Measurements from ENCODE around the gene GNAS. TPM values are rescaled to one million over a fixed set of nuclear protein-coding genes. Genes with fewer than 3 reads are reported as not detected.
"Not testable (repeated sequence)": the region's sequence is repeated elsewhere in the genome, so short reads cannot be mapped to it uniquely, and the experiment has no call there.

Gene GNAS
- total RNA-seq, 2 donors from 2014 or later: 1,246 to 1,267 TPM

DNA sequence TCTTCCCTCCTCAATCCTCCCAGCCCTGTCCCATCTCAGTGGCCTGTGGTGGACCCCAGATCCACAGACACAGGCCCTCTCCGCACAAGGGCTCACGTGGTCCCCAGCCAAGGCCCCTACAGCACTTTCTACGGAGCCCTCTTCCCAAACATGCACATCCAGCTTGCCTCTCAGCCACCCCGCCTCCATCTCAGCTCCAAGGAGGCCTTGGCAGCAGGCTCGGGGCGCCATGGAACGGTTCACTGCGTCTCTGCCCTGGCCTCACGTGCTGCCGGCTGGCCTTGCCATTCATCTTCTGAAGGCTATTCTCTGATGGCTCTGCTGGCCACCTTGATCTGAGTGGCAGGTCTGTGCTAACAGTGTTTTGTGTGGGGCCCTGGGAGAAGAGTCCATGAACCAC, 34.8 kb upstream of the GNAS start:
- Mint-ChIP-seq H3K4me1 (peaks cover 2% of the 10 kb centered on the region), H3K36me3 (ENCODE audit: low read depth) (peaks cover 23% of the 10 kb centered on the region), H3K27me3 (ENCODE audit: insufficient read depth) (no peaks in the 10 kb centered on the region), H3K4me3 (no peak overlapping the region), H3K27ac (no peak overlapping the region), H3K9me3 (peaks cover 3% of the 10 kb centered on the region)
- Histone ChIP-seq H3K36me3 (ENCODE audit: control insufficient read depth, insufficient read depth, low read length) (no peaks in the 10 kb centered on the region), H3K27ac (ENCODE audit: low read depth, low read length) (no peak overlapping the region), H3K9ac (ENCODE audit: extremely low read depth, low read length, poor library complexity, severe bottlenecking) (no peak overlapping the region), H3K9me3 (ENCODE audit: control insufficient read depth, low read length) (no peaks in the 10 kb centered on the region), H3K4me3 (ENCODE audit: low read length) (no peak overlapping the region), H3K4me1 (ENCODE audit: control insufficient read depth, insufficient read depth, low read length) (no peaks in the 10 kb centered on the region), H3K27me3 (ENCODE audit: control insufficient read depth, insufficient read depth, low read length, poor library complexity, severe bottlenecking) (no peaks in the 10 kb centered on the region)
- TF ChIP-seq, protein P1, sequence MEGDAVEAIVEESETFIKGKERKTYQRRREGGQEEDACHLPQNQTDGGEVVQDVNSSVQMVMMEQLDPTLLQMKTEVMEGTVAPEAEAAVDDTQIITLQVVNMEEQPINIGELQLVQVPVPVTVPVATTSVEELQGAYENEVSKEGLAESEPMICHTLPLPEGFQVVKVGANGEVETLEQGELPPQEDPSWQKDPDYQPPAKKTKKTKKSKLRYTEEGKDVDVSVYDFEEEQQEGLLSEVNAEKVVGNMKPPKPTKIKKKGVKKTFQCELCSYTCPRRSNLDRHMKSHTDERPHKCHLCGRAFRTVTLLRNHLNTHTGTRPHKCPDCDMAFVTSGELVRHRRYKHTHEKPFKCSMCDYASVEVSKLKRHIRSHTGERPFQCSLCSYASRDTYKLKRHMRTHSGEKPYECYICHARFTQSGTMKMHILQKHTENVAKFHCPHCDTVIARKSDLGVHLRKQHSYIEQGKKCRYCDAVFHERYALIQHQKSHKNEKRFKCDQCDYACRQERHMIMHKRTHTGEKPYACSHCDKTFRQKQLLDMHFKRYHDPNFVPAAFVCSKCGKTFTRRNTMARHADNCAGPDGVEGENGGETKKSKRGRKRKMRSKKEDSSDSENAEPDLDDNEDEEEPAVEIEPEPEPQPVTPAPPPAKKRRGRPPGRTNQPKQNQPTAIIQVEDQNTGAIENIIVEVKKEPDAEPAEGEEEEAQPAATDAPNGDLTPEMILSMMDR (conservative IDR thresholded peaks at IDR 0.05): no peak
- no peak for DNase-seq
- WGBS, 2 experiments (ENCODE audit: insufficient coverage in 1 of 2, insufficient read length in 1 of 2): 96 to 100% methylated on average over 8 to 10 of the region's 10 CpGs

DNA sequence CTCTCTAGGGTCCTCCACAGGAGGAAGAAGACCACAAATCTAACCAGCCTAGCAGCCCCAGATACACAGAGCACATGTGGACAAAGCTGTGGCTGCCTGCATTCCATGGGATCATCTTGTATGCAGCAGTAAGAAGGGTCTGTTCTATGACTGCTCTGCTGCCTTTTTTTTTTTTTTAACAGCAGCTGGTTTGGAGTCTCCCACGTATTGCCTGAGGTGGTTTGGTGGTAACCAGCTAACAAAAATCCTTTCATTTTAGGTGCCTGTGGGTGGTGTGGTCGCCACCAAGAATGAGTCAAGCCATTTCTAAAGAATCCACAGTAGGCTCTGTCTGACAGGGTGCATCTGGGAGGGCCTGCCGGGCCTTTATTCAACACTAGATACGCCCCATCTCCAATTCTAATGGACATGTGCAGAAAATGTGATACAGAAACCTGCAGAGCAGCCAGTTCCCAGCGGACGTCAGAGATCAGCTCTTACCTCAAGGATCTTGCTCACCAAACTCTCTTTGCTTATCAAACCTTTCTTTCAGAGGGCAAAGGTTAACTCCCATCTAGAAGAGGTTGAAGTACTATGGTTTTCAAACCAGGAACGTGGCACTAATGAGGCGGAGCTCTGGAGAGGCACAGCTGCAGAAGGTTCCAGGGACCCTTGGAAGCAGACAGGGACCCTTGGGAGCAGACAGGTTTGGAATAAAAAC, 33.8 kb upstream of the GNAS start:
- H3K27ac ChIP-seq (ENCODE audit: low read depth, low read length): no peak overlapping the region
- TF ChIP-seq, protein P1 (conservative IDR thresholded peaks at IDR 0.05): no peak
- peaks cover 6% of the 10 kb centered on the region for H3K36me3 ChIP-seq (ENCODE audit: control insufficient read depth, insufficient read depth, low read length)
- Mint-ChIP-seq H3K4me3 (no peak overlapping the region), H3K36me3 (ENCODE audit: low read depth) (peaks cover 23% of the 10 kb centered on the region), H3K9me3 (peaks cover 3% of the 10 kb centered on the region), H3K27me3 (ENCODE audit: insufficient read depth) (no peaks in the 10 kb centered on the region), H3K4me1 (peaks cover 2% of the 10 kb centered on the region), H3K27ac (no peak overlapping the region)
- WGBS, 2 experiments (ENCODE audit: insufficient coverage in 1 of 2, insufficient read length in 1 of 2): 91 to 92% methylated on average over 4 to 8 of the region's 8 CpGs
- H3K4me1 ChIP-seq (ENCODE audit: control insufficient read depth, insufficient read depth, low read length): no peaks in the 10 kb centered on the region
- no peak for DNase-seq
- H3K4me3 ChIP-seq (ENCODE audit: low read length): no peak overlapping the region
- H3K9me3 ChIP-seq (ENCODE audit: control insufficient read depth, low read length): no peaks in the 10 kb centered on the region
- H3K27me3 ChIP-seq (ENCODE audit: control insufficient read depth, insufficient read depth, low read length, poor library complexity, severe bottlenecking): no peaks in the 10 kb centered on the region
- H3K9ac ChIP-seq (ENCODE audit: extremely low read depth, low read length, poor library complexity, severe bottlenecking): no peak overlapping the region

DNA sequence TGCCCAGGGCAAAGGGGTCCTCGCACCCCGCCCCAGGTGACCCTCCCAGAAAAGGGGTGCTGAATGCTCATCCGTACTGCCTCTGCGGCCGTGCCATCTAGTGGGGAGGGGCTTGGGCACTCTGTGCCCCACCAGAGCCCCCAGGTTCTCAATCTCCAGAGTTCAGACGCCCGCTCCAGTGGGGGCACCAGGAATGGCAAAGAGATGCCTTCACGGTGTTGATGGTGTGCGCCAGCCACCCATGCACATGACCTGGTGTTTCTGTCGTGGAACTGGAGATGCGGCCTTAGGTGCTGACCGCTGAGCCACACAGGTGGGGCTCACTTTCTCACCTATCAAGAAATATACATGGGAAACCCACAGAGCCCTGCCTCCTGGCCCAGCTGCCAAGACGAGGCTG, 32.6 kb upstream of the GNAS start:
- H3K4me3 ChIP-seq (ENCODE audit: low read length): no peak overlapping the region
- H3K9me3 ChIP-seq (ENCODE audit: control insufficient read depth, low read length): no peaks in the 10 kb centered on the region
- no peak overlapping the region for H3K27ac ChIP-seq (ENCODE audit: low read depth, low read length)
- no peaks in the 10 kb centered on the region for H3K4me1 ChIP-seq (ENCODE audit: control insufficient read depth, insufficient read depth, low read length)
- TF ChIP-seq, protein P1 (conservative IDR thresholded peaks at IDR 0.05): no peak
- H3K4me1 Mint-ChIP-seq: peaks cover 2% of the 10 kb centered on the region
- H3K9me3 Mint-ChIP-seq: peaks cover 3% of the 10 kb centered on the region
- H3K4me3 Mint-ChIP-seq: no peak overlapping the region
- 94 to 95% methylated on average over 7 to 13 of the region's 13 CpGs for WGBS, 2 experiments (ENCODE audit: insufficient coverage in 1 of 2, insufficient read length in 1 of 2)
- no peak for DNase-seq
- H3K27me3 Mint-ChIP-seq (ENCODE audit: insufficient read depth): no peaks in the 10 kb centered on the region
- peaks cover 28% of the 10 kb centered on the region for H3K36me3 Mint-ChIP-seq (ENCODE audit: low read depth)
- H3K9ac ChIP-seq (ENCODE audit: extremely low read depth, low read length, poor library complexity, severe bottlenecking): no peak overlapping the region
- H3K36me3 ChIP-seq (ENCODE audit: control insufficient read depth, insufficient read depth, low read length): peaks cover 10% of the 10 kb centered on the region
- H3K27ac Mint-ChIP-seq: no peak overlapping the region
- H3K27me3 ChIP-seq (ENCODE audit: control insufficient read depth, insufficient read depth, low read length, poor library complexity, severe bottlenecking): no peaks in the 10 kb centered on the region

DNA sequence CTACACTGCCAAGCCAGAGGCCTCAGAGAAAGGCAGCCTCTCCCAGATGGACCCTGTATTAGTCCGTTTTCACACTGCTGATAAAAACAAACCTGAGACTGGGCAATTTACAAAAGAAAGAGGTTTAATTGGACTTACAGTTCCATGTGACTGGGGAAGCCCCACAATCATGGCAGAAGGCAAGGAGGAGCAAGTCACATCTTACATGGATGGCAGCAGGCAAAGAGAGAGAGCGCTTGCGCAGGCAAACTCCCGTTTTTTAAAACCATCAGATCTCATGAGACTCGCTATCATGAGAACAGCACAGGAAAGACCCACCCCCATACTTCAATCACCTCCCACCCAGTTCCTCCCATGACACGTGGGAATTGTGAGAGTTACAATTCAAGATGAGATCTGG, 32.0 kb upstream of the GNAS start:
- H3K27ac Mint-ChIP-seq; H3K4me3 Mint-ChIP-seq; H3K9me3 Mint-ChIP-seq; H3K4me1 ChIP-seq (ENCODE audit: control insufficient read depth, insufficient read depth, low read length); DNase-seq; H3K4me1 Mint-ChIP-seq; H3K27me3 ChIP-seq (ENCODE audit: control insufficient read depth, insufficient read depth, low read length, poor library complexity, severe bottlenecking); H3K27ac ChIP-seq (ENCODE audit: low read depth, low read length); H3K9ac ChIP-seq (ENCODE audit: extremely low read depth, low read length, poor library complexity, severe bottlenecking); H3K9me3 ChIP-seq (ENCODE audit: control insufficient read depth, low read length); H3K27me3 Mint-ChIP-seq (ENCODE audit: insufficient read depth); H3K4me3 ChIP-seq (ENCODE audit: low read length): not testable (repeated sequence)
- peaks cover 15% of the 10 kb centered on the region for H3K36me3 ChIP-seq (ENCODE audit: control insufficient read depth, insufficient read depth, low read length)
- H3K36me3 Mint-ChIP-seq (ENCODE audit: low read depth): peaks cover 32% of the 10 kb centered on the region
- WGBS, 2 experiments (ENCODE audit: insufficient coverage in 1 of 2, insufficient read length in 1 of 2): 83 to 96% methylated on average over 2 to 6 of the region's 6 CpGs
